Measurements from ENCODE around the gene LEO1. TPM values are rescaled to one million over a fixed set of nuclear protein-coding genes. Genes with fewer than 3 reads are reported as not detected.
A peak's percentile ranks its signal among the peaks of the same experiment; 100 is the strongest.

LEO1 gene
- polyA plus RNA-seq, 1 experiment, result 1.3 TPM

- TF ChIP-seq CTCF (IDR thresholded peaks at IDR 0.05; ENCODE audit: insufficient read depth, low read depth, low read length), result no peak
- CTCF ChIA-PET, result no interaction called here
- H3K27me3 ChIP-seq (ENCODE audit: control insufficient read depth, insufficient read depth, low read length), result no peaks in the 10 kb centered on the region
- H3K4me3 ChIP-seq (ENCODE audit: low read depth, low read length), result no peak overlapping the region
- POLR2A ChIA-PET, result no interaction called here
- DNase-seq (ENCODE audit: low read depth), result no peak
- H3K36me3 ChIP-seq (ENCODE audit: control insufficient read depth, insufficient read depth, low read length), result no peaks in the 10 kb centered on the region
Observed at GRCh38 chr15:51932161-51932560, 39.4 kb downstream of the LEO1 start.

- POLR2A ChIA-PET, result no interaction called here
- no peak for TF ChIP-seq CTCF (IDR thresholded peaks at IDR 0.05; ENCODE audit: insufficient read depth, low read depth, low read length)
- Histone ChIP-seq H3K36me3 (ENCODE audit: control insufficient read depth, insufficient read depth, low read length) (no peaks in the 10 kb centered on the region), H3K27me3 (ENCODE audit: control insufficient read depth, insufficient read depth, low read length) (no peaks in the 10 kb centered on the region), H3K4me3 (ENCODE audit: low read depth, low read length) (no peak overlapping the region)
- CTCF ChIA-PET, result no interaction called here
- DNase-seq (ENCODE audit: low read depth), result peak; percentile 9
Observed at GRCh38 chr15:51931638-51932037, 39.9 kb downstream of the LEO1 start.

GRCh38 chr15:51931016-51931415 is 40.6 kb downstream of the LEO1 start:
- CTCF ChIA-PET, result no interaction called here
- POLR2A ChIA-PET, result no interaction called here
- no peak for DNase-seq (ENCODE audit: low read depth)
- no peaks in the 10 kb centered on the region for H3K27me3 ChIP-seq (ENCODE audit: control insufficient read depth, insufficient read depth, low read length)
- H3K4me3 ChIP-seq (ENCODE audit: low read depth, low read length), result no peak overlapping the region
- no peak for TF ChIP-seq CTCF (IDR thresholded peaks at IDR 0.05; ENCODE audit: insufficient read depth, low read depth, low read length)
- H3K36me3 ChIP-seq (ENCODE audit: control insufficient read depth, insufficient read depth, low read length), result no peaks in the 10 kb centered on the region

- POLR2A ChIA-PET, result interaction anchor here (0.6 kb wide), 1 partner anchor 16 kb away, joined by 3 read pairs; no protein-coding TSS in a partner anchor
- CTCF ChIA-PET, result interaction anchor here (0.5 to 1.9 kb wide), 4 partner anchors 9 to 236 kb away, joined by 3 to 6 read pairs (median 3); no protein-coding TSS in a partner anchor
- DNase-seq (ENCODE audit: low read depth), result no peak
Observed at GRCh38 chr15:51926809-51927208, 44.8 kb downstream of the LEO1 start.

More at GRCh38 chr15:51926809-51927208, 44.8 kb downstream of the LEO1 start:
- no peak for TF ChIP-seq CTCF (IDR thresholded peaks at IDR 0.05; ENCODE audit: insufficient read depth, low read depth, low read length)
- Histone ChIP-seq H3K4me3 (ENCODE audit: low read depth, low read length) (no peak overlapping the region), H3K27me3 (ENCODE audit: control insufficient read depth, insufficient read depth, low read length) (no peaks in the 10 kb centered on the region), H3K36me3 (ENCODE audit: control insufficient read depth, insufficient read depth, low read length) (peaks cover 8% of the 10 kb centered on the region)

Data from BJ (cell line).